ENCODE results near the gene HEXB. TPM values are rescaled to one million over a fixed set of nuclear protein-coding genes. Genes with fewer than 3 reads are reported as not detected.

The HEXB gene
- total RNA-seq, 6 experiments from 2014 or later: 128 to 170 (median 151) TPM

GRCh38 chr5:74762599-74762998 is 77.6 kb downstream of the HEXB start:
- Mint-ChIP-seq H3K4me3 (peak overlapping the region; percentile 46), H3K27ac (peak overlapping the region; percentile 51), H3K9me3 (no peaks in the 10 kb centered on the region), H3K36me3 (ENCODE audit: low read depth) (peaks cover 7% of the 10 kb centered on the region), H3K27me3 (ENCODE audit: insufficient read depth) (no peaks in the 10 kb centered on the region; the same call in 1 of the 2 replicates), H3K4me1 (ENCODE audit: low read depth) (peaks cover 40% of the 10 kb centered on the region)
- no peak for TF ChIP-seq CTCF (IDR thresholded peaks at IDR 0.05)
- DNase-seq: peak; percentile 70

- no peaks in the 10 kb centered on the region; the same call in 1 of the 2 replicates for H3K27me3 Mint-ChIP-seq (ENCODE audit: insufficient read depth)
- H3K9me3 Mint-ChIP-seq: no peaks in the 10 kb centered on the region
- peaks cover 47% of the 10 kb centered on the region for H3K4me1 Mint-ChIP-seq (ENCODE audit: low read depth)
- no peak for TF ChIP-seq CTCF (IDR thresholded peaks at IDR 0.05)
- no peak for DNase-seq
- no peak overlapping the region for H3K27ac Mint-ChIP-seq
- no peak overlapping the region for H3K4me3 Mint-ChIP-seq
- peaks cover 4% of the 10 kb centered on the region for H3K36me3 Mint-ChIP-seq (ENCODE audit: low read depth)
Observed at GRCh38 chr5:74763504-74763903, 78.5 kb downstream of the HEXB start.

DNA sequence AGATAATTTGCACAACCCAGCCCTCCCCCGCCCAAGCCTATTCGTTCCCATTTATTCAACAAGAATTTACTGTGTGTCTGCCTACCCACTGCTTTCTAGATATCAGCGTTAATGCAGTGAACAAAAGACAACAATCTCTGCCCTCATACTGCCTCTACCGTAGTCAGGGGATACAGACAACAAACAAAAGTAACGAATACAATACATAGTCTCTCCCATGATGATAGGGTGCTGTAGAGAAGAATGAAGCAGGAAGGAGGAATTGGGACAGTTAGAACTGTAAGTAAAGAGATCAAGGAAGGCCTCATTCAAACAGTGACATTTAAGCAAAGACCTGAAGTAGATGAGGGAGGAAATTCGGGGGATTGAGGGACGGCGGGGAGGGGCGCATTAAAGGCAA is 80.2 kb downstream of the HEXB start:
- no peak for TF ChIP-seq CTCF (IDR thresholded peaks at IDR 0.05)
- peaks cover 47% of the 10 kb centered on the region for H3K4me1 Mint-ChIP-seq (ENCODE audit: low read depth)
- H3K27me3 Mint-ChIP-seq (ENCODE audit: insufficient read depth): no peaks in the 10 kb centered on the region; the same call in 1 of the 2 replicates
- no peak for DNase-seq
- H3K9me3 Mint-ChIP-seq: no peaks in the 10 kb centered on the region
- peak overlapping the region; percentile 69 for H3K27ac Mint-ChIP-seq
- H3K36me3 Mint-ChIP-seq (ENCODE audit: low read depth): peaks cover 4% of the 10 kb centered on the region
- peak overlapping the region; percentile 96 for H3K4me3 Mint-ChIP-seq

DNA sequence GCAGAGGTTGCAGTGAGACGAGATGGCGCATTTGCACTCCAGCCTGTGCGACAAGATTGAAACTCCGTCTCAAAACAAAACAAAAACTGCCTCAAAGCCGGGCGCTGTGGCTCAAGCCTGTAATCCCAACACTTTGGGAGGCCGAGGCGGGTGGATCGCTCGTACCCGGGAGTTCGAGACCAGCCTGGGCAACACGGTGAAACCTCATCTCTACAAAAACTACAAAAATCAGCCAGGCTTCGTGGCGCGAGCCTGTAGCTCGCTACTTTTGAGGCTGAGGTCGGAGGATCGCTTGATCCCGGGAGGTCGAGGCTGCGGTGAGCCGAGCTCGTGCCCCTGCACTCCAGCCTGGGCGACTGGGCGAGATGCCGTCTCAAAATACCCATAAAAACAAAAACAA is 80.9 kb downstream of the HEXB start:
- Mint-ChIP-seq H3K4me1 (ENCODE audit: low read depth) (peaks cover 47% of the 10 kb centered on the region), H3K36me3 (ENCODE audit: low read depth) (peaks cover 9% of the 10 kb centered on the region), H3K27ac (peak overlapping the region; percentile 94), H3K9me3 (no peaks in the 10 kb centered on the region), H3K27me3 (ENCODE audit: insufficient read depth) (no peaks in the 10 kb centered on the region; the same call in 1 of the 2 replicates), H3K4me3 (peak overlapping the region; percentile 96)
- no peak for DNase-seq
- TF ChIP-seq CTCF (IDR thresholded peaks at IDR 0.05): no peak

DNA sequence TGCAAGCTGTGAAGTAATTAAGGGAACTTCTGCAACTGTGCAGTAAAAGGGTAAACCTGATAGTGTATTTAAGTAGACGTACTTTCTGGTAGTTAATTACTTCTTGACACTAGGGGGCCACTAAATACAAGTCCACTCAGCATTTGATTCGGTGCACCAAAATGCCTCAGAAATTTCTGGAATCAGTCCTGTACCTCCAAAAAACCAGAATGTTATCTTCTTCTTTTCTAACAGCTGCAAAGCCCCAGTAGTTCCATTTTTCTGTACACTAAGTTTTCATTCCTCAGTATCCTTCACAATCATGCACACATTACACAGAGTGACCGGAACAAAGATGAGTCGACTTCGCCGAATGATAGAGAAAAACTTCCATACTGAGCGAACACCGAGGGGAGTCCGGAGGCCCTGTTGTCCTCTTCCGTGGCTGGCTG is 81.4 kb downstream of the HEXB start:
- Mint-ChIP-seq H3K27ac (peak overlapping the region; percentile 94), H3K4me1 (ENCODE audit: low read depth) (peaks cover 45% of the 10 kb centered on the region), H3K36me3 (ENCODE audit: low read depth) (peaks cover 9% of the 10 kb centered on the region), H3K4me3 (peak overlapping the region; percentile 96), H3K27me3 (ENCODE audit: insufficient read depth) (no peaks in the 10 kb centered on the region; the same call in 1 of the 2 replicates), H3K9me3 (no peaks in the 10 kb centered on the region)
- peak; percentile 82 for TF ChIP-seq CTCF (IDR thresholded peaks at IDR 0.05)
- peak; percentile 49 for DNase-seq
